Adrenal gland (tissue), 5 donors: ENCODE measurements around the gene SUPT5H.

Source experiments
- POLR2A ChIP-seq, 2 donors: fragments of 450-650 bp; IDR thresholded peaks; one replicate each; pipeline ENCODE4 v1.6.1; 2017; ENCODE audit warnings: antibody characterized with exemption in 2 of 2, mild to moderate bottlenecking in 2 of 2, moderate library complexity in 1 of 2
- TF ChIP-seq, protein P1 (sequence below), 6 experiments: fragments of 450-650 bp in 4 of 6; fragments of 200-600 bp in 2 of 6; sonication (generic) in 1 of 6; IDR thresholded peaks; 1 replicate in 5 of 6; 2 replicates in 1 of 6; pipeline versions ENCODE4 v1.5.1 to v1.8.0; 2016 to 2021; ENCODE audit warnings: antibody characterized with exemption in 6 of 6, mild to moderate bottlenecking in 2 of 6, moderate library complexity in 1 of 6
- donor health status: DM: no; HTN: no; CAD: no.

DNA sequence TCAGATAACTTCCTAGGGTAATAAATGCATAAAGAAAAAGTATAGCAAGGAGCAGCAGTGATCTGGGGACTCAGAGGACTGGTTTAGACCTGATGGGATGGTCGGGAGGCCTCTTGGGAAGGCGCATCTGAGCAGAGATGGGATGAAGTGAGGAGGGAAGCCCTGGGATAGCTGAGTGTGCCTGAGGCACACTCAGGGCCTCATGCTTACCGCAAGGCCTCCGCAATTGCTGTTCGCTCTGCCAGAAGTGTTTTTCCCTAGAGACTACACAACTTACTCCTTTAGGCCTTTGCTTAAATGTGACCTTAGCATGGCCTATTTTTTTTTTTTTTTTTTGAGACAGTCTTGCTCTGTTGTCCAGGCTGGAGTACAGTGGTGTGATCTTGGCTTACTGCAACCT is 49.3 kb downstream of the SUPT5H start:
- TF ChIP-seq, protein P1, sequence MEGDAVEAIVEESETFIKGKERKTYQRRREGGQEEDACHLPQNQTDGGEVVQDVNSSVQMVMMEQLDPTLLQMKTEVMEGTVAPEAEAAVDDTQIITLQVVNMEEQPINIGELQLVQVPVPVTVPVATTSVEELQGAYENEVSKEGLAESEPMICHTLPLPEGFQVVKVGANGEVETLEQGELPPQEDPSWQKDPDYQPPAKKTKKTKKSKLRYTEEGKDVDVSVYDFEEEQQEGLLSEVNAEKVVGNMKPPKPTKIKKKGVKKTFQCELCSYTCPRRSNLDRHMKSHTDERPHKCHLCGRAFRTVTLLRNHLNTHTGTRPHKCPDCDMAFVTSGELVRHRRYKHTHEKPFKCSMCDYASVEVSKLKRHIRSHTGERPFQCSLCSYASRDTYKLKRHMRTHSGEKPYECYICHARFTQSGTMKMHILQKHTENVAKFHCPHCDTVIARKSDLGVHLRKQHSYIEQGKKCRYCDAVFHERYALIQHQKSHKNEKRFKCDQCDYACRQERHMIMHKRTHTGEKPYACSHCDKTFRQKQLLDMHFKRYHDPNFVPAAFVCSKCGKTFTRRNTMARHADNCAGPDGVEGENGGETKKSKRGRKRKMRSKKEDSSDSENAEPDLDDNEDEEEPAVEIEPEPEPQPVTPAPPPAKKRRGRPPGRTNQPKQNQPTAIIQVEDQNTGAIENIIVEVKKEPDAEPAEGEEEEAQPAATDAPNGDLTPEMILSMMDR (IDR thresholded peaks at IDR 0.05) = no peak
- no peak for TF ChIP-seq POLR2A (IDR thresholded peaks at IDR 0.05)
